Left lung (tissue), 10 donors: ENCODE results near the gene TOE1. TPM values are rescaled to one million over a fixed set of nuclear protein-coding genes. Genes with fewer than 3 reads are reported as not detected.

ENCODE experiments used
- ATAC-seq: fragments of 200-7000 bp; cut with Tn5 transposase; one replicate; pipeline ENCODE4 v1.9.1; 2020; ENCODE audit warnings: moderate library complexity
- DNase-seq, 4 donors: peaks; one replicate each; pipeline ENCODE4 v3.0.0-alpha.2; 2013 to 2020
- H3K27ac ChIP-seq, 2 donors: fragments of 200-600 bp; sonication (generic) in 1 of 2; one replicate each; pipeline versions ENCODE4 v1.5.0 to v1.8.0; 2020 to 2021
- H3K27me3 ChIP-seq, 2 donors: fragments of 200-600 bp; sonication (generic) in 1 of 2; one replicate each; pipeline versions ENCODE4 v1.5.0 to v1.8.0; 2020 to 2021
- H3K36me3 ChIP-seq, 2 donors: fragments of 200-600 bp; sonication (generic) in 1 of 2; one replicate each; pipeline versions ENCODE4 v1.5.0 to v1.8.0; 2020 to 2021
- H3K4me1 ChIP-seq, 2 donors: fragments of 200-600 bp; one replicate each; pipeline ENCODE4 v1.8.0; 2021
- H3K4me3 ChIP-seq, 2 donors: fragments of 200-600 bp; sonication (generic) in 1 of 2; one replicate each; pipeline versions ENCODE4 v1.5.0 to v1.8.0; 2020 to 2021; ENCODE audit warnings: mild to moderate bottlenecking in 1 of 2
- H3K9me3 ChIP-seq, 2 donors: fragments of 200-600 bp; sonication (generic) in 1 of 2; one replicate each; pipeline versions ENCODE4 v1.5.0 to v1.8.0; 2020 to 2021
- CTCF ChIP-seq, 2 donors: fragments of 200-600 bp; sonication (generic) in 1 of 2; IDR thresholded peaks; one replicate each; pipeline versions ENCODE4 v1.5.0 to v1.8.0; 2021; ENCODE audit warnings: antibody characterized with exemption in 2 of 2
- intact Hi-C, 2 donors: fragments of 100-400 bp; cut with DNase I; formaldehyde crosslinking; loops; one replicate each; pipeline versions ENCODE4 v1.11.2 to v1.14.2; 2022
- polyA plus RNA-seq, 6 donors: library from polyadenylated mRNA; unstranded; fragments of 120-200 nt; gene quantifications; one replicate each; pipeline ENCODE4 v1.2.1, GENCODE V29; 2013; ENCODE audit not compliant: insufficient read length in 6 of 6
- total RNA-seq, 2 donors: library from RNA; stranded (reverse); fragmentation: NEBNext Ultra II Directional; extraction: Animal tissue kit (Norgen Biotek cat#: 25700); gene quantifications; one replicate each; pipeline ENCODE4 v1.2.1, GENCODE V29; 2021
- donor health status: DM: no; HTN: yes; CAD: no.
- donor health status: DM: no; HTN: no; CAD: no.

Gene TOE1
- total and polyA plus RNA-seq, 8 donors = 6.6 to 14.3 (median 12.6) TPM

DNA sequence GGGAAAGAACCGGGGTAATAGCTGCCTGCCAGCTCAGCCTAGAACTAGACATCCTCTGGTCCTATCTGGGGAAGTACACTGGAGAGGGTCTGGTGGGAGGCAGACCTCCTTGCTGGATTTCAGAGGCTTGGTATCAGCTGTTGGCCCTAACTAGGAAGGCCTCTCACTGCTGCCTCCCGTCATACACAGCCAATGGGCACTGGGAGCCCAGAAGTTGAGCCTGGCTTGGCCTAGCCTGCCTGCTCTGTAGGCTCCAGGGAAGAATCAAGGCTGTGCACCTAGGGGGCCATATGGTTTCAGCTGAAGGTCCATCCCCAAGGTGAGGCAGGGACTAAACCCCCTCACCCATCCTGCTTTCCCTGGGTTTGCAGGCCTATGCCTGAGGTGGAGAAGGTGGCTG is 4.5 kb downstream of the TOE1 start:
- H3K27ac ChIP-seq = no peak overlapping the region
- H3K36me3 ChIP-seq = peaks cover 0 to 55% of the 10 kb centered on the region in 2 donors
- H3K4me3 ChIP-seq = no peak overlapping the region
- H3K9me3 ChIP-seq = no peaks in the 10 kb centered on the region
- H3K27me3 ChIP-seq = no peaks in the 10 kb centered on the region
- intact Hi-C loops = loop anchor here in 1 of 2 donors (10.0 kb wide), 1 partner anchor 220 kb away; no protein-coding TSS in a partner anchor
- no peak for TF ChIP-seq CTCF (IDR thresholded peaks at IDR 0.05)
- ATAC-seq = no peak
- DNase-seq = no peak
- H3K4me1 ChIP-seq = peaks cover 17 to 42% of the 10 kb centered on the region in 2 donors

GRCh38 chr1:45345014-45345413 is 5.0 kb downstream of the TOE1 start:
- intact Hi-C loops = loop anchor here in 1 of 2 donors (10.0 kb wide), 1 partner anchor 220 kb away; no protein-coding TSS in a partner anchor

GRCh38 chr1:45346473-45346872 is 6.5 kb downstream of the TOE1 start:
- peaks cover 0 to 55% of the 10 kb centered on the region in 2 donors for H3K36me3 ChIP-seq
- TF ChIP-seq CTCF (IDR thresholded peaks at IDR 0.05) = no peak
- DNase-seq (no peak), ATAC-seq (no peak)
- H3K4me3 ChIP-seq = no peak overlapping the region
- H3K27ac ChIP-seq = no peak overlapping the region
- H3K27me3 ChIP-seq = no peaks in the 10 kb centered on the region
- no peaks in the 10 kb centered on the region for H3K9me3 ChIP-seq
- peaks cover 9 to 29% of the 10 kb centered on the region in 2 donors for H3K4me1 ChIP-seq
- intact Hi-C loops = loop anchor here in 1 of 2 donors (10.0 kb wide), 1 partner anchor 218 kb away; no protein-coding TSS in a partner anchor

More at GRCh38 chr1:45345014-45345413, 5.0 kb downstream of the TOE1 start:
- ATAC-seq = no peak
- DNase-seq = no peak
- no peak overlapping the region for H3K27ac ChIP-seq
- no peak overlapping the region for H3K4me3 ChIP-seq
- no peaks in the 10 kb centered on the region for H3K9me3 ChIP-seq
- H3K36me3 ChIP-seq = peaks cover 0 to 55% of the 10 kb centered on the region in 2 donors
- no peaks in the 10 kb centered on the region for H3K27me3 ChIP-seq
- peaks cover 17 to 42% of the 10 kb centered on the region in 2 donors for H3K4me1 ChIP-seq
- no peak for TF ChIP-seq CTCF (IDR thresholded peaks at IDR 0.05)

GRCh38 chr1:45348020-45348419 is 8.1 kb downstream of the TOE1 start:
- intact Hi-C loops = loop anchor here in 1 of 2 donors (10.0 kb wide), 1 partner anchor 217 kb away; no protein-coding TSS in a partner anchor
- no peaks in the 10 kb centered on the region for H3K9me3 ChIP-seq
- DNase-seq (no peak), ATAC-seq (peak; percentile 63)
- H3K4me3 ChIP-seq = no peak overlapping the region
- peaks cover 9 to 13% of the 10 kb centered on the region in 2 donors for H3K4me1 ChIP-seq
- peaks cover 0 to 42% of the 10 kb centered on the region in 2 donors for H3K36me3 ChIP-seq
- no peak for TF ChIP-seq CTCF (IDR thresholded peaks at IDR 0.05)
- H3K27me3 ChIP-seq = no peaks in the 10 kb centered on the region
- H3K27ac ChIP-seq = peak overlapping the region in 1 of 2 donors; percentile 45

- H3K9me3 ChIP-seq = no peaks in the 10 kb centered on the region
- DNase-seq = peak in 1 of 4 donors; percentile 20
- peak; percentile 64 for ATAC-seq
Observed at GRCh38 chr1:45348609-45348965, 8.6 kb downstream of the TOE1 start.

More at GRCh38 chr1:45348609-45348965, 8.6 kb downstream of the TOE1 start:
- no peaks in the 10 kb centered on the region for H3K27me3 ChIP-seq
- H3K4me1 ChIP-seq = peaks cover 9 to 11% of the 10 kb centered on the region in 2 donors
- H3K36me3 ChIP-seq = peaks cover 0 to 36% of the 10 kb centered on the region in 2 donors
- peak overlapping the region; percentile 16 to 45 for H3K27ac ChIP-seq
- intact Hi-C loops = loop anchor here in 1 of 2 donors (10.0 kb wide), 1 partner anchor 216 kb away; no protein-coding TSS in a partner anchor
- TF ChIP-seq CTCF (IDR thresholded peaks at IDR 0.05) = no peak
- no peak overlapping the region for H3K4me3 ChIP-seq
